Activated naive CD8-positive, alpha-beta T cell treated with anti-CD3 and anti-CD28 coated beads, Interleukin-2, amount 10 ng/mL, durations not matched to agents 7 days and 5 days (primary cell): Measurements from ENCODE around the gene ZDHHC6. TPM values are rescaled to one million over a fixed set of nuclear protein-coding genes. Genes with fewer than 3 reads are reported as not detected.

Experiments
- total RNA-seq, 2 experiments: library from RNA; stranded (reverse); gene quantifications; one replicate each; pipeline ENCODE4 v1.2.3, GENCODE V29; 2021

Gene ZDHHC6
- total RNA-seq, 2 experiments from 2014 or later = 48.1 to 51.8 TPM

Other genes with a start within 250 kb of the ZDHHC6 start
- not detected for gene TECTB, start 163.5 kb downstream of the ZDHHC6 start, total RNA-seq
- gene ACSL5, start 72.8 kb downstream of the ZDHHC6 start, total RNA-seq = 10 to 100 TPM; 55.8 to 59.5 TPM
- 10 to 100 TPM; 43.2 to 45.1 TPM for gene VTI1A, start 301 bp upstream of the ZDHHC6 start, total RNA-seq